GM18511 (cell line): ENCODE data around the gene TMEM145.
A peak's percentile ranks its signal among the peaks of the same experiment; 100 is the strongest.
"Not testable (repeated sequence)": the region's sequence is repeated elsewhere in the genome, so short reads cannot be mapped to it uniquely, and the experiment has no call there.

Experiments
- ATAC-seq: cut with Tn5 transposase; IDR thresholded peaks from one replicate; pipeline ENCODE4 v1.9.1; 2021; ENCODE audit warnings: mild to moderate bottlenecking, moderate library complexity; ENCODE audit not compliant: unreplicated experiment

TMEM145 gene

GRCh38 chr19:42313096-42313839 is at the start of gene TMEM145:
TSS of gene TMEM145 (plus strand) at chr19:42313309. CDS start at chr19:42313377, 68 bp downstream.
- ATAC-seq = no peak

- not testable (repeated sequence) for ATAC-seq
These were observed 47.0 kb upstream of the TMEM145 start for GRCh38 chr19:42266105-42266504.

DNA sequence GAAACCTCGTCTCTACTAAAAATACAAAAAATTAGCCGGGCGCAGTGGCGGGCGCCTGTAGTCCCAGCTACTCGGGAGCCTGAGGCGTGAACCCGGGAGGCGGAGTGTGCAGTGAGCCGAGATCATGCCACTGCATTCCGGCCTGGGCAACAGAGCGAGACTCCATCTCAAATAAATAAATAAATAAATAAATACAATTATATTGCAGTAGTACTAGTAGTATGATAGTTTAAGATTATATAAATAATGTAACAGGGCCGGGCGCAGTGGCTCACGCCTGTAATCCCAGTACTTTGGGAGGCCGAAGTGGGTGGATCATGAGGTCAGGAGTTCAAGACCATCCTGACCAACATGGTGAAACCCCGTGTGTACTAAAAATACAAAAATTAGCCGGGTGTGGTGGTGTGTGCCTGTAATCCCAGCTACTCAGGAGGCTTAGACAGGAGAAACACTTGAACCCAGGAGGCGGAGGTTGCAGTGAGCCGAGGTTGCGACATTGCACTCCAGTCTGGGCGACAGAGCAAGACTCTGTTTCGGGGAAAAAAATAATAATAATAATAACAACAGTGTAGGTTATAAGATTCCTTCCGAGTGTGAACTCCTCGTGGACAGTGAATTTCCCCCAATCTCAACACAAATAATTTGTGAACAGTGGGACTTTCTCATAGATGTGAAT is 46.0 kb upstream of the TMEM145 start:
- ATAC-seq = not testable (repeated sequence)

GRCh38 chr19:42267644-42268141 is 45.4 kb upstream of the TMEM145 start:
- no peak for ATAC-seq

DNA sequence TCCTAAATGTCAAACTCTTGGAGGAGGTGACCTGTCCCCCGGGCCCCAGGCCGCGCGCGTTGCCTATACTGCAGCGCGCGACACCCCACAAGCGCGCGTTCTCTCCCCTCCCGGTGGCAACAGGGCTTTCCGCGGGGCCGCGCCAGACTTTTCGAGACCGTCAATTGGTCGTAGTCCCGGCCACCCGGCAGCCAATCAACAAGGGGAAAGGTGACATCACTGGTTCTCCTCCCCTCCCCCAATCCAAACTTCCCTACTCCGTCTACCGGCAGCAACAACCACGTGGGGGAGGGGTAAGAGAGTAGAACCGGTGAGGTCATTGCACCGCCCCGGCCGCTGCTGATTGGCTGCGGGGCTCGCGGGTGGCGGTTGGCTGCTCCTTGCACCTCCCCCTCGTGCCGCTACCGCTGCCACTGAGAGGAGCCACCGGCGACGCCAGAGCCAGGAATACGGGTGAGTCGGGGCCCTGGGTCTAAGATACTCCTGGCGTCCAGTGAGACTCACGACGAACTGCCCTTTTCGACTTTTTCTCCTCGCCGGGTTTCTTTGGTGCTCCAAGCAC is 44.9 kb upstream of the TMEM145 start:
- ATAC-seq = peak; percentile 63

- peak; percentile 85 for ATAC-seq
These were observed 44.2 kb upstream of the TMEM145 start, which contains the start of gene CIC for GRCh38 chr19:42268704-42269477. TSS of gene CIC (plus strand) at chr19:42269252. CDS start at chr19:42271784, 2,532 bp downstream.

- no peak for ATAC-seq
These were observed 43.4 kb upstream of the TMEM145 start for GRCh38 chr19:42269478-42270345.

DNA sequence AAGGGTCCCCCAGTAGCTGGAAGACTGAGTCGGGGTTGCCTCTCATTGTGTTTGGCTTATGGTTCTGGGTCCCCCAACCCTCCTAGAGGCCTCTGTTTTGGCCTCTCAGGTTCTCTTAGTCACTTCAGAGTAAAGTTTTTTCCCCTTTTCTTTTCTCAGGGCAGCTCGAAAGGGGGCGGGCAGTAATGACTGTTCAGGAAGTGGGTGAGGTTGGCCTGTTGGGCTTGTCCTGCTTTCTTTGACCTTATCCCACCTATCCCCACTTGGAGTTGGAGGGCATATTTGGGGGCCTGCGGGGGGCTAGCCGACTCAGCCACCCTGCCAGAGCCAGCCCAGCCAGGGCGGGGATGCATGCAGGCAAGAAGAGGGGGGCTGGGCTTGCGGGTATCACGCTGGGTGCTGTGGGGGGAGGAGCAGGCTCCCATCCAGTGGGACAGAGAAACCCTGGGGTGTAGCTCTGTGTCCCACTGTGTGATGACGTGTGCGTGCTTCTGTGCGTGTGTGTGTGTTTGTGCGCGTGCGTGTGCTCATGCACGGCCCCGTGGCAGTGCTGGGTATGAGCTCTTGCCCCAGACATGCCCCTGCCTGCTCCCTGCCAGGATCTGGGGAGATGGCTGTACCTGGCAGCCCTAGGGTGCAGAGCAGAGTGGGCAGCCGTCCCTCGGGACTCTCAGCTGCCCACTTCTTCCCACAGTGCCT is 42.6 kb upstream of the TMEM145 start:
- no peak for ATAC-seq

GRCh38 chr19:42271045-42271419 is 42.1 kb upstream of the TMEM145 start:
- ATAC-seq = no peak

DNA sequence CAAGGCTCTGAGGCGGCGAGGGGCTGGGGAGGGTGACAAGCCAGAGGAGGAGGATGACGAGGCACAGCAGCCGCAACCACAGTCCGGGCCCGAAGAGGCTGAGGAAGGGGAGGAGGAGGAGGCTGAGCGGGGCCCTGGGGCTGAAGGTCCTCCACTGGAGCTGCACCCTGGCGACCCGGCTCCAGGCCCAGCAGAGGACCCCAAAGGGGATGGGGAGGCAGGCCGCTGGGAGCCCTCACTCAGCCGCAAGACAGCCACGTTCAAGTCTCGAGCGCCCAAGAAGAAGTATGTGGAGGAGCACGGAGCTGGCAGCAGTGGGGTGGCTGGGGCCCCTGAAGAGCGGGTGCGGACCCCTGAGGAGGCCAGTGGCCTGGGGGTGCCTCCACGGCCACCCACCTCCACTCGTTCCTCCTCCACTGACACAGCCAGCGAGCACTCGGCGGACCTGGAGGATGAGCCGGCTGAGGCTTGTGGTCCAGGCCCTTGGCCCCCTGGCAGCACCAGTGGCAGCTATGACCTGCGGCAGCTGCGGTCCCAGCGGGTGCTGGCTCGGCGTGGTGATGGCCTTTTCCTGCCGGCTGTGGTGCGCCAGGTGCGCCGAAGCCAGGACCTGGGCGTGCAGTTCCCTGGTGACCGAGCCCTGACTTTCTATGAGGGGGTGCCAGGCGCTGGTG is 41.1 kb upstream of the TMEM145 start:
- no peak for ATAC-seq

- no peak for ATAC-seq
These were observed 40.6 kb upstream of the TMEM145 start for GRCh38 chr19:42272535-42272897.

- ATAC-seq = no peak
These were observed 40.1 kb upstream of the TMEM145 start for GRCh38 chr19:42272989-42273406.

GRCh38 chr19:42273407-42274064 is 39.6 kb upstream of the TMEM145 start:
- ATAC-seq = no peak

GRCh38 chr19:42274065-42274682 is 38.9 kb upstream of the TMEM145 start:
- ATAC-seq = no peak

GRCh38 chr19:42275103-42275502 is 38.0 kb upstream of the TMEM145 start:
- no peak for ATAC-seq

- ATAC-seq = no peak
These were observed 37.6 kb upstream of the TMEM145 start for GRCh38 chr19:42275517-42275916.

DNA sequence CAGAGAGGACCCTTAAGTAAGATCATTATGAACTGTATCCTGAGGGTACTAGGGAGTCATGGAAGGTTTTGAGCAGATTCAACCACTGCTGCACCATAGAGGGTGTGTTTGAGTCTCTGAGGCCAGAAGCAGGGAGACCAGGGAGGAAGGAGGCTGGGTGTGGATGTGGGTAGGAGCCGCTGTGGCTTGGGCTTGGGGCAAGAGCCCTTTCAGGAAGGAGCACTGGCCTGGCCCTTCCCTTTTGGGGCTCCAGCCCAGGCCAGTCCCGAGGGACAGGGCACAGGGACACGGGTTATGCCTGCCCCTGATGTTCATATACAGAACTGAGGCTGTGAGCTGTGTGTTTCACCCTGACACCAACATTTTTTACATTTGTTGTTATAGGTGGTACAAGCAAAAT is 36.8 kb upstream of the TMEM145 start:
- ATAC-seq = no peak

DNA sequence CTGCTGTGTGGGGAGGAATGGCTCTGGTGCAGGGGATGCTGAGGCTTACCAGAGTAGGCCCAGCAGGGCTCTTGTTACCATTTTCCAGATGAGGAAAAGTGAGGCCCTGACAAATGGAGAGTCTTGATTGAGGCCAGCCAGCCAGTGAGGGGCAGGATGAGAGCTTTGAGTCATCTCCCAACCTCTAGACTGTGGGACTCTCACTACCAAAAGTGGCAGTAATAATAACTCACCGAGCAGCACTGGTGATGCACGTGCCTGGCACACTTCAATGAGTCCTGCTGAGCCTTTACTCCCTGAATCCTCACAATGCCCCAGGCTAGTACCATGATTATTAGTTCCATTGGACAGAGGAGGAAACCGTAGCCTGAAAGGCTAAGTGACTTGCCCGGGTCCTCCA is 36.3 kb upstream of the TMEM145 start:
- ATAC-seq = no peak
